Measurements from ENCODE around the gene ARHGAP24.

The ARHGAP24 gene

DNA sequence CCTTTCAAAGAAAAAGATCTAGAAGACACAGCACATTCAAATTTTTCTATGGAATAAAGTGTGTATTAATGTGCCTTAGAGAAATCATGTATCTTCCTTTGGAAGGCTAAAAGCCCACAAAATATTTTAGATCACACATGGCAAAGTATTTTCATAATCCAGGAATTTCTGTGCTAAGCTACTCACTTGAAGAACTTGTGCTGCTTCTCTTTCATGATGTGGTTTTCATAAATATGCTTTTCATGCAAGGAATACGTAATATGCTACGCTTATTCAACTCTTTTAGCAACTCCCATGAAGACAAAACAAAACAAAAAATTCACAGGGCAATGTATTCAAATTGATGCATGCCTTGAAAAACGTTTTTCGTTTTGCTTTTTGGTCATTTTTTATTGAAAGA, 125.6 kb downstream of the ARHGAP24 start:
- H3K4me3 ChIP-seq (ENCODE audit: low read depth, low read length): no peak overlapping the region
- no peak for TF ChIP-seq CTCF (IDR thresholded peaks at IDR 0.05; ENCODE audit: borderline replicate concordance, insufficient read depth, low read depth, low read length)

GRCh38 chr4:85603437-85604336, 128.7 kb downstream of the ARHGAP24 start:
- H3K4me3 ChIP-seq (ENCODE audit: low read depth, low read length): no peak overlapping the region
- TF ChIP-seq CTCF (IDR thresholded peaks at IDR 0.05; ENCODE audit: borderline replicate concordance, insufficient read depth, low read depth, low read length): no peak

- H3K4me3 ChIP-seq (ENCODE audit: low read depth, low read length): no peak overlapping the region
- no peak for TF ChIP-seq CTCF (IDR thresholded peaks at IDR 0.05; ENCODE audit: borderline replicate concordance, insufficient read depth, low read depth, low read length)
These were observed 131.6 kb downstream of the ARHGAP24 start for GRCh38 chr4:85606505-85606904.

DNA sequence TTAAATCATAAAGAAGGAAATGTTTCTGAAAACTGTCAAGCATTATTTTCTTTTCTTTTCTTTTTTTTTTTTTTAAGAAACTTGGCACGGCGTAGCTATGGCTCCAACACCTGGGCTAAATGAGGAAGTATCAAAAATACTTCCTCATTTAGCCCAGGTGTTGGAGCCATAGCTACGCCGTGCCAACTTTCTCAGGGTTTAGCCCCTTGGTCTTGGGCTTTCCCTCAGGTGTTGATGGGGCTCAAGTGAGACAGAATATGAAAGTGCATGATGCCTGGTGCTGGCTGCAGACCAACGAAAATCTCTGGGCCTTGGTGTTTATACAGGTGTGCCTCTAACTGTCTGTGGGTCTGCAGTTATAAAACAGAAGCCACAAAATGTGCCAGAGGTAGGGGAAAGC, 132.7 kb downstream of the ARHGAP24 start:
- no peak overlapping the region for H3K4me3 ChIP-seq (ENCODE audit: low read depth, low read length)
- TF ChIP-seq CTCF (IDR thresholded peaks at IDR 0.05; ENCODE audit: borderline replicate concordance, insufficient read depth, low read depth, low read length): no peak

- TF ChIP-seq CTCF (IDR thresholded peaks at IDR 0.05; ENCODE audit: borderline replicate concordance, insufficient read depth, low read depth, low read length): no peak
- no peak overlapping the region for H3K4me3 ChIP-seq (ENCODE audit: low read depth, low read length)
These were observed 135.5 kb downstream of the ARHGAP24 start for GRCh38 chr4:85610450-85610849.

GRCh38 chr4:85611661-85612060, 136.7 kb downstream of the ARHGAP24 start:
- no peak for TF ChIP-seq CTCF (IDR thresholded peaks at IDR 0.05; ENCODE audit: borderline replicate concordance, insufficient read depth, low read depth, low read length)
- no peak overlapping the region for H3K4me3 ChIP-seq (ENCODE audit: low read depth, low read length)

DNA sequence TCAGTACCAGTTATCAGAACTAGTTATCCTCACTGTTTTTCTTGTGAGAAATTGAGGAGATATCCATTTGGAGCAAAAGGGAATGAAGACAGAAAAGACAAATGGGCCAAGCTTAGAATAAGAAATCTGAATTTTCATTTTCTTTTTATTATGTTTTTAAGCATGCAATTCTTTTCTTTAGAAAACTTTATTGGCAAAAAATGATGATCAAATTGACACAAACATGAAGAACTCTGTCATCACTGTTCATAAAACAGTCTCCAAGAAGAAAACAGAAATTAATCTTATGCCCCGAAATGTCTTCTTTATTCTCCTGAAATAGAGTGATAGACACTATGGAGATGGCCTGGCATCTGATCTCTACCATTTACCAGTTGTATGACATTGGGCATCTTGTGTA, 139.0 kb downstream of the ARHGAP24 start:
- TF ChIP-seq CTCF (IDR thresholded peaks at IDR 0.05; ENCODE audit: borderline replicate concordance, insufficient read depth, low read depth, low read length): no peak
- no peak overlapping the region for H3K4me3 ChIP-seq (ENCODE audit: low read depth, low read length)
